ENCODE data around the gene DPYSL5. TPM values are rescaled to one million over a fixed set of nuclear protein-coding genes. Genes with fewer than 3 reads are reported as not detected.

The DPYSL5 gene
- total and polyA plus RNA-seq, 12 donors = 0.01 to 0.12 TPM; not detected in 10

GRCh38 chr2:26993768-26994167 is 145.8 kb downstream of the DPYSL5 start:
- no peak for DNase-seq
- Histone ChIP-seq H3K9me3 (no peaks in the 10 kb centered on the region), H3K27me3 (no peaks in the 10 kb centered on the region), H3K27ac (no peak overlapping the region), H3K4me1 (peaks cover 0 to 4% (median 0%) of the 10 kb centered on the region in 9 donors), H3K36me3 (peaks cover 0 to 3% (median 0%) of the 10 kb centered on the region in 9 donors), H3K4me3 (no peak overlapping the region)
- intact Hi-C loops (cut with DNase I) = no loop called here
- TF ChIP-seq CTCF (IDR thresholded peaks at IDR 0.05) = no peak
- no peak for ATAC-seq
- 86 to 87% methylated on average over 1 of the region's 1 CpG for WGBS, 2 donors

GRCh38 chr2:26994983-26995382 is 147.1 kb downstream of the DPYSL5 start:
- Histone ChIP-seq H3K27ac (no peak overlapping the region), H3K4me3 (no peak overlapping the region), H3K36me3 (peaks cover 0 to 3% (median 0%) of the 10 kb centered on the region in 9 donors), H3K9me3 (no peaks in the 10 kb centered on the region), H3K27me3 (no peaks in the 10 kb centered on the region), H3K4me1 (peaks cover 0 to 4% (median 0%) of the 10 kb centered on the region in 9 donors)
- no peak for TF ChIP-seq CTCF (IDR thresholded peaks at IDR 0.05)
- intact Hi-C loops (cut with DNase I) = no loop called here
- ATAC-seq = no peak
- WGBS, 2 donors = 93 to 100% methylated on average over 1 of the region's 1 CpG
- DNase-seq = no peak

GRCh38 chr2:26997394-26997793 is 149.5 kb downstream of the DPYSL5 start:
- Histone ChIP-seq H3K27me3 (no peaks in the 10 kb centered on the region), H3K36me3 (peaks cover 0 to 3% (median 0%) of the 10 kb centered on the region in 9 donors), H3K27ac (no peak overlapping the region), H3K4me3 (no peak overlapping the region), H3K9me3 (no peaks in the 10 kb centered on the region), H3K4me1 (peaks cover 0 to 5% (median 0%) of the 10 kb centered on the region in 9 donors)
- 66 to 72% methylated on average over 10 of the region's 10 CpGs for WGBS, 2 donors
- DNase-seq (no peak), ATAC-seq (no peak)
- TF ChIP-seq CTCF (IDR thresholded peaks at IDR 0.05) = no peak
- intact Hi-C loops (cut with DNase I) = no loop called here

- DNase-seq (no peak), ATAC-seq (no peak)
- intact Hi-C loops (cut with DNase I) = no loop called here
- H3K4me3 ChIP-seq = no peak overlapping the region
- H3K9me3 ChIP-seq = no peaks in the 10 kb centered on the region
- TF ChIP-seq CTCF (IDR thresholded peaks at IDR 0.05) = no peak
- WGBS, 2 donors = 72 to 78% methylated on average over 1 of the region's 1 CpG
- H3K36me3 ChIP-seq = peaks cover 0 to 3% (median 0%) of the 10 kb centered on the region in 9 donors
- peaks cover 0 to 5% (median 0%) of the 10 kb centered on the region in 9 donors for H3K4me1 ChIP-seq
- no peak overlapping the region for H3K27ac ChIP-seq
- H3K27me3 ChIP-seq = no peaks in the 10 kb centered on the region
These were observed 150.4 kb downstream of the DPYSL5 start for GRCh38 chr2:26998323-26998722.

Other genes with a start within 250 kb of the DPYSL5 start
- not detected for gene CIB4, start 206.8 kb upstream of the DPYSL5 start, total RNA-seq
- gene CIB4, start 206.8 kb upstream of the DPYSL5 start, polyA plus RNA-seq = not detected
- gene KCNK3, start 155.4 kb upstream of the DPYSL5 start, total RNA-seq = 1 to 10 TPM in 4 of 10 donors, under 1 TPM in 6; 0.19 to 6.8 (median 0.69) TPM
- 1 to 10 TPM; 1.2 to 3.3 TPM for gene KCNK3, start 155.4 kb upstream of the DPYSL5 start, polyA plus RNA-seq
- 10 to 100 TPM; 17.1 to 36.2 (median 23.0) TPM for gene SLC35F6, start 83.8 kb upstream of the DPYSL5 start, total RNA-seq
- 10 to 100 TPM; 13.2 to 17.2 TPM for gene SLC35F6, start 83.8 kb upstream of the DPYSL5 start, polyA plus RNA-seq
- gene CENPA, start 62.1 kb upstream of the DPYSL5 start, total RNA-seq = 10 to 100 TPM in 3 of 10 donors, 1 to 10 TPM in 4, under 1 TPM in 1, not detected in 2; 0.30 to 33.1 (median 6.1) TPM
- gene CENPA, start 62.1 kb upstream of the DPYSL5 start, polyA plus RNA-seq = 1 to 10 TPM in 1 of 2 donors, under 1 TPM in 1; 0.25 to 1.5 TPM
- gene MAPRE3, start 122.5 kb downstream of the DPYSL5 start, total RNA-seq = 10 to 100 TPM; 34.9 to 62.0 (median 47.2) TPM
- gene MAPRE3, start 122.5 kb downstream of the DPYSL5 start, polyA plus RNA-seq = 10 to 100 TPM; 23.0 to 68.8 TPM
- gene TMEM214, start 184.8 kb downstream of the DPYSL5 start, total RNA-seq = 10 to 100 TPM; 24.7 to 53.4 (median 28.0) TPM
- gene TMEM214, start 184.8 kb downstream of the DPYSL5 start, polyA plus RNA-seq = 10 to 100 TPM; 41.5 to 48.6 TPM
- gene AGBL5, start 203.5 kb downstream of the DPYSL5 start, total RNA-seq = 10 to 100 TPM in 6 of 10 donors, 1 to 10 TPM in 4; 7.9 to 16.8 (median 11.7) TPM
- 1 to 10 TPM; 4.2 to 6.5 TPM for gene AGBL5, start 203.5 kb downstream of the DPYSL5 start, polyA plus RNA-seq
- 100 to 1,000 TPM; 342 to 457 (median 388) TPM for gene OST4, start 223.5 kb downstream of the DPYSL5 start, total RNA-seq
- gene OST4, start 223.5 kb downstream of the DPYSL5 start, polyA plus RNA-seq = 100 to 1,000 TPM; 336 to 456 TPM
- gene EMILIN1, start 230.5 kb downstream of the DPYSL5 start, total RNA-seq = 10 to 100 TPM in 7 of 10 donors, 1 to 10 TPM in 3; 6.8 to 53.2 (median 12.2) TPM
- 10 to 100 TPM; 40.8 to 41.0 TPM for gene EMILIN1, start 230.5 kb downstream of the DPYSL5 start, polyA plus RNA-seq
- gene KHK, start 238.6 kb downstream of the DPYSL5 start, total RNA-seq = 1 to 10 TPM in 9 of 10 donors, under 1 TPM in 1; 0.32 to 4.6 (median 2.3) TPM
- gene KHK, start 238.6 kb downstream of the DPYSL5 start, polyA plus RNA-seq = 1 to 10 TPM; 2.2 TPM